SH-SY5Y (cell line): ENCODE measurements around the gene ZMIZ1.

Source experiments
- GATA2 ChIP-seq: IDR thresholded peaks from 2 replicates; pipeline ENCODE4 v1.6.1; 2011; ENCODE audit warnings: mild to moderate bottlenecking, low read depth, low read length
- GATA3 ChIP-seq: IDR thresholded peaks from 2 replicates; pipeline ENCODE4 v1.6.1; 2011; ENCODE audit warnings: low read depth, mild to moderate bottlenecking, low read length, moderate library complexity

GRCh38 chr10:79248341-79249185 lies 179.8 kb downstream of the ZMIZ1 start:
- TF ChIP-seq GATA2: no peak
- TF ChIP-seq GATA3: no peak
